ENCODE results near the gene JAM3.
"Not testable (repeated sequence)": the region's sequence is repeated elsewhere in the genome, so short reads cannot be mapped to it uniquely, and the experiment has no call there.

Gene JAM3

GRCh38 chr11:134063124-134063495 lies 5.8 kb upstream of the JAM3 start:
- no peak for DNase-seq

- DNase-seq, result peak; percentile 82
Measured at GRCh38 chr11:134063991-134064747, 4.7 kb upstream of the JAM3 start.

- DNase-seq, result no peak
Measured at GRCh38 chr11:134065381-134065780, 3.5 kb upstream of the JAM3 start.

GRCh38 chr11:134066943-134067885 lies 1.7 kb upstream of the JAM3 start:
- peak; percentile 2 for DNase-seq

- DNase-seq, result peak; percentile 3
Measured at GRCh38 chr11:134069426-134070341, 812 bp downstream of the JAM3 start.

GRCh38 chr11:134070342-134070845 lies 1.5 kb downstream of the JAM3 start:
- DNase-seq, result no peak

GRCh38 chr11:134071306-134071705 lies 2.4 kb downstream of the JAM3 start:
- DNase-seq, result peak; percentile 20

GRCh38 chr11:134071766-134072402 lies 3.0 kb downstream of the JAM3 start:
- DNase-seq, result peak; percentile 25

- DNase-seq, result no peak
Measured at GRCh38 chr11:134072844-134073243, 4.0 kb downstream of the JAM3 start.

GRCh38 chr11:134074346-134074745 lies 5.5 kb downstream of the JAM3 start:
- DNase-seq, result no peak

GRCh38 chr11:134074766-134075165 lies 5.9 kb downstream of the JAM3 start:
- no peak for DNase-seq

- DNase-seq, result no peak
Measured at GRCh38 chr11:134079317-134079716, 10.4 kb downstream of the JAM3 start.

GRCh38 chr11:134081258-134081657 lies 12.4 kb downstream of the JAM3 start:
- DNase-seq, result not testable (repeated sequence)

- no peak for DNase-seq
Measured at GRCh38 chr11:134082990-134083389, 14.1 kb downstream of the JAM3 start.

GRCh38 chr11:134086376-134086775 lies 17.5 kb downstream of the JAM3 start:
- no peak for DNase-seq

- DNase-seq, result not testable (repeated sequence)
Measured at GRCh38 chr11:134092006-134092405, 23.1 kb downstream of the JAM3 start.

GRCh38 chr11:134097166-134097565 lies 28.3 kb downstream of the JAM3 start:
- no peak for DNase-seq

- no peak for DNase-seq
Measured at GRCh38 chr11:134098566-134099184, 29.8 kb downstream of the JAM3 start.

- no peak for DNase-seq
Measured at GRCh38 chr11:134100171-134100570, 31.3 kb downstream of the JAM3 start.

- no peak for DNase-seq
Measured at GRCh38 chr11:134101282-134101681, 32.4 kb downstream of the JAM3 start.

- no peak for DNase-seq
Measured at GRCh38 chr11:134110252-134110815, 41.5 kb downstream of the JAM3 start.
